B cell (primary cell): ENCODE measurements around the gene PDE3A. TPM values are rescaled to one million over a fixed set of nuclear protein-coding genes. Genes with fewer than 3 reads are reported as not detected.

Source experiments
- ATAC-seq: fragments of 200-7000 bp; cut with Tn5 transposase; one replicate; pipeline ENCODE4 v1.10.0; 2021; ENCODE audit warnings: low read depth, mild to moderate bottlenecking, moderate number of reproducible peaks, moderate library complexity
- CTCF ChIA-PET: fragments of 350-600 bp; sonication (Branson Sonifier 250); formaldehyde crosslinking; loops from one replicate; lab custom pipeline; 2021; ENCODE audit warnings: antibody characterized with exemption, inconsistent platforms; lab: Charles Lee
- POLR2A ChIA-PET: fragments of 350-600 bp; sonication (Branson Sonifier 250); formaldehyde crosslinking; loops from one replicate; lab custom pipeline; 2021; ENCODE audit warnings: antibody characterized with exemption; lab: Charles Lee
- DNase-seq: peaks from one replicate; pipeline ENCODE4 v3.0.0; 2013
- H2AFZ ChIP-seq: 2 replicates; pipeline ENCODE4 v1.6.1; 2012; ENCODE audit warnings: mild to moderate bottlenecking, low read depth, low read length; ENCODE audit not compliant: insufficient read depth, poor library complexity, severe bottlenecking
- H3K27ac ChIP-seq, 2 donors: 1 replicate in 1 of 2; 2 replicates in 1 of 2; pipeline ENCODE4 v1.5.1; 2012 to 2013; ENCODE audit warnings: low read length in 2 of 2, mild to moderate bottlenecking in 2 of 2, moderate library complexity in 1 of 2
- H3K27me3 ChIP-seq, 4 experiments: fragments of 200-600 bp in 1 of 4; sonication (generic) in 1 of 4; replicated peaks in 1 of 4; 1 replicate in 2 of 4; 2 replicates in 2 of 4; pipeline versions ENCODE4 v1.6.1 to v1.7.0; 2013 to 2016; ENCODE audit warnings: low read length in 3 of 4, mild to moderate bottlenecking in 2 of 4, mixed read lengths in 1 of 4, moderate library complexity in 1 of 4; ENCODE audit not compliant: insufficient read depth in 4 of 4, control insufficient read depth in 3 of 4; ENCODE audit errors: control extremely low read depth in 1 of 4
- H3K36me3 ChIP-seq, 2 experiments: replicated peaks in 1 of 2; 1 replicate in 1 of 2; 2 replicates in 1 of 2; pipeline versions ENCODE4 v1.6.1 to v1.7.1; 2013; ENCODE audit warnings: low read length in 1 of 2; ENCODE audit not compliant: insufficient read depth in 2 of 2, control insufficient read depth in 1 of 2; ENCODE audit errors: control extremely low read depth in 1 of 2, extremely low read depth in 1 of 2
- H3K4me1 ChIP-seq, 2 donors: fragments of 200-600 bp in 1 of 2; sonication (generic) in 1 of 2; 1 replicate in 1 of 2; 2 replicates in 1 of 2; pipeline versions ENCODE4 v1.5.1 to v1.6.1; 2013 to 2017; ENCODE audit warnings: low read length in 2 of 2; ENCODE audit not compliant: control insufficient read depth in 2 of 2, insufficient read depth in 2 of 2
- H3K4me2 ChIP-seq: replicated peaks from 2 replicates; pipeline ENCODE3; 2012; ENCODE audit warnings: mild to moderate bottlenecking, low read depth, low read length; ENCODE audit not compliant: poor library complexity, severe bottlenecking
- H3K4me3 ChIP-seq, 5 experiments: fragments of 200-600 bp in 1 of 5; sonication (generic) in 1 of 5; 1 replicate in 3 of 5; 2 replicates in 2 of 5; pipeline versions ENCODE4 v1.5.1 to v1.7.0; 2011 to 2016; ENCODE audit warnings: low read length in 4 of 5, mild to moderate bottlenecking in 4 of 5, low read depth in 2 of 5, control low read depth in 1 of 5, moderate library complexity in 1 of 5; ENCODE audit not compliant: insufficient read depth in 1 of 5; ENCODE audit errors: control extremely low read depth in 1 of 5, extremely low read depth in 1 of 5
- H3K79me2 ChIP-seq: fragments of 200-600 bp; sonication (generic); one replicate; pipeline ENCODE4 v1.6.0; 2016; ENCODE audit warnings: low read length; ENCODE audit not compliant: control insufficient read depth, insufficient read depth
- H3K9ac ChIP-seq: fragments of 200-600 bp; sonication (generic); 2 replicates; pipeline ENCODE4 v1.6.1; 2017; ENCODE audit warnings: mild to moderate bottlenecking, low read length, moderate library complexity
- H3K9me3 ChIP-seq, 3 donors: one replicate each; pipeline versions ENCODE4 v1.6.1 to v1.7.1; 2013; ENCODE audit warnings: low read length in 2 of 3; ENCODE audit not compliant: control insufficient read depth in 2 of 3, insufficient read depth in 1 of 3; ENCODE audit errors: control extremely low read depth in 1 of 3
- H4K20me1 ChIP-seq: 2 replicates; pipeline ENCODE4 v1.6.0; 2012; ENCODE audit warnings: mild to moderate bottlenecking, low read length; ENCODE audit not compliant: insufficient read depth, control insufficient read depth, poor library complexity, severe bottlenecking
- H3K27ac Mint-ChIP-seq: one replicate; pipeline ENCODE4 v1.8.0; 2021; ENCODE audit warnings: mixed read lengths
- H3K27me3 Mint-ChIP-seq: one replicate; pipeline ENCODE4 v1.8.0; 2021; ENCODE audit warnings: mixed read lengths
- H3K4me1 Mint-ChIP-seq: one replicate; pipeline ENCODE4 v1.8.0; 2021; ENCODE audit warnings: mixed read lengths
- H3K4me3 Mint-ChIP-seq: one replicate; pipeline ENCODE4 v1.8.0; 2021; ENCODE audit warnings: mixed read lengths
- H3K9me3 Mint-ChIP-seq: one replicate; pipeline ENCODE4 v1.8.0; 2022; ENCODE audit warnings: mixed read lengths; ENCODE audit not compliant: insufficient read depth
- CTCF ChIP-seq: fragments of 200-600 bp; IDR thresholded peaks from one replicate; pipeline ENCODE4 v1.8.0; 2022; ENCODE audit warnings: antibody characterized with exemption, mild to moderate bottlenecking
- EZH2 ChIP-seq: IDR thresholded peaks from 2 replicates; pipeline ENCODE4 v1.6.1; 2012; ENCODE audit warnings: borderline replicate concordance, low read depth, mild to moderate bottlenecking, moderate library complexity, low read length; ENCODE audit not compliant: insufficient read depth, poor library complexity, severe bottlenecking
- WGBS: methylation state at CpG from one replicate; pipeline ENCODE4 v1.1.5; 2013; ENCODE audit warnings: missing lambda C conversion rate; ENCODE audit not compliant: insufficient coverage; 5-methylcytosine and 5-hydroxymethylcytosine counted together
- intact Hi-C: fragments of 100-400 bp; cut with micrococcal nuclease; formaldehyde crosslinking; loops from one replicate; pipeline ENCODE4 v1.10.0; 2022
- polyA plus RNA-seq: library from polyadenylated mRNA; depleted of rRNA; stranded (reverse); fragments of >200 nt; gene quantifications from 2 replicates; pipeline ENCODE4 v1.2.3, GENCODE V29; 2012
- total RNA-seq, 2 donors: library from RNA; stranded (reverse); fragments of 120-200 nt in 1 of 2; gene quantifications; 1 replicate in 1 of 2; 2 replicates in 1 of 2; pipeline versions ENCODE4 v1.2.3 to v1.2.4, GENCODE V29; 2013 to 2022

The PDE3A gene
- total and polyA plus RNA-seq, 2 donors (not counting 1 experiment from before 2014, with no cell fraction given): not detected

GRCh38 chr12:20489645-20490044 is 121.3 kb downstream of the PDE3A start:
- H3K27ac Mint-ChIP-seq: no peak overlapping the region
- ATAC-seq (no peak), DNase-seq (no peak)
- CTCF ChIA-PET: no interaction called here
- intact Hi-C loops: no loop called here
- no peak overlapping the region for H2AFZ ChIP-seq
- H3K27me3 ChIP-seq: no peaks in the 10 kb centered on the region
- 71% methylated on average over 1 of the region's 1 CpG for WGBS
- no peaks in the 10 kb centered on the region for H4K20me1 ChIP-seq
- no peak overlapping the region for H3K4me2 ChIP-seq
- H3K79me2 ChIP-seq: no peaks in the 10 kb centered on the region
- H3K4me1 ChIP-seq: no peaks in the 10 kb centered on the region
- no peak overlapping the region for H3K4me3 ChIP-seq
- H3K9ac ChIP-seq: no peak overlapping the region
- H3K9me3 Mint-ChIP-seq: no peaks in the 10 kb centered on the region
- no peaks in the 10 kb centered on the region for H3K36me3 ChIP-seq
- H3K27me3 Mint-ChIP-seq: no peaks in the 10 kb centered on the region
- no peaks in the 10 kb centered on the region for H3K9me3 ChIP-seq
- TF ChIP-seq CTCF: no peak
- no peak for TF ChIP-seq EZH2
- H3K4me3 Mint-ChIP-seq: no peak overlapping the region
- POLR2A ChIA-PET: no interaction called here
- H3K27ac ChIP-seq: no peak overlapping the region
- H3K4me1 Mint-ChIP-seq: no peaks in the 10 kb centered on the region

- Histone ChIP-seq H2AFZ (no peak overlapping the region), H3K79me2 (no peaks in the 10 kb centered on the region), H3K9me3 (no peaks in the 10 kb centered on the region), H3K27me3 (no peaks in the 10 kb centered on the region), H3K9ac (no peak overlapping the region), H3K4me1 (no peaks in the 10 kb centered on the region), H3K4me2 (no peak overlapping the region), H4K20me1 (no peaks in the 10 kb centered on the region), H3K27ac (no peak overlapping the region), H3K4me3 (no peak overlapping the region), H3K36me3 (no peaks in the 10 kb centered on the region)
- Mint-ChIP-seq H3K27ac (no peak overlapping the region), H3K27me3 (no peaks in the 10 kb centered on the region), H3K4me1 (no peaks in the 10 kb centered on the region), H3K9me3 (no peaks in the 10 kb centered on the region), H3K4me3 (no peak overlapping the region)
- no peak for DNase-seq
- TF ChIP-seq CTCF: no peak
- POLR2A ChIA-PET: no interaction called here
- CTCF ChIA-PET: interaction anchor here (1.1 kb wide), 1 partner anchor 16 kb away, joined by 3 read pairs; no protein-coding TSS in a partner anchor
- intact Hi-C loops: no loop called here
- ATAC-seq: no peak
These were observed 121.9 kb downstream of the PDE3A start for GRCh38 chr12:20490213-20490612.
